DND-41 (cell line): Measurements from ENCODE around the gene CEP162.

ENCODE experiments used
- ATAC-seq: fragments of 200-7000 bp; cut with Tn5 transposase; 3 replicates; pipeline ENCODE4 v1.9.1; 2021; ENCODE audit warnings: low read depth; ENCODE audit not compliant: insufficient read depth
- DNase-seq: peaks from one replicate; pipeline ENCODE4 v3.0.0-alpha.2; 2020
- H2AFZ ChIP-seq: 2 replicates; pipeline ENCODE4 v1.6.0; 2012; ENCODE audit warnings: low read depth, low read length
- H3K27ac ChIP-seq: 2 replicates; pipeline ENCODE4 v1.5.1; 2012; ENCODE audit warnings: low read length, inconsistent platforms
- H3K27me3 ChIP-seq: fragments of 200-600 bp; sonication (generic); 2 replicates; pipeline ENCODE4 v1.6.0; 2012; ENCODE audit warnings: low read length, mild to moderate bottlenecking, inconsistent platforms; ENCODE audit not compliant: insufficient read depth, poor library complexity
- H3K36me3 ChIP-seq: 2 replicates; pipeline ENCODE4 v1.5.1; 2012; ENCODE audit warnings: low read length, inconsistent platforms; ENCODE audit not compliant: insufficient read depth
- H3K4me1 ChIP-seq: 2 replicates; pipeline ENCODE4 v1.5.1; 2012; ENCODE audit warnings: mild to moderate bottlenecking, low read length; ENCODE audit not compliant: insufficient read depth
- H3K4me2 ChIP-seq: 2 replicates; pipeline ENCODE4 v1.6.0; 2012; ENCODE audit warnings: mild to moderate bottlenecking, moderate library complexity, low read length, inconsistent platforms; ENCODE audit not compliant: insufficient read depth
- H3K4me3 ChIP-seq, 2 experiments: fragments of 200-600 bp in 1 of 2; shearing (Covaris generic) in 1 of 2; 2 replicates each; pipeline ENCODE4 v1.5.1; 2012 to 2016; ENCODE audit warnings: inconsistent platforms in 2 of 2, low read length in 2 of 2, mild to moderate bottlenecking in 2 of 2, low read depth in 1 of 2, moderate library complexity in 1 of 2
- H3K79me2 ChIP-seq: 2 replicates; pipeline ENCODE4 v1.6.0; 2012; ENCODE audit warnings: low read length, inconsistent platforms; ENCODE audit not compliant: insufficient read depth
- H3K9ac ChIP-seq: 2 replicates; pipeline ENCODE4 v1.6.0; 2012; ENCODE audit warnings: low read depth, mild to moderate bottlenecking, inconsistent platforms, low read length, moderate library complexity
- H3K9me3 ChIP-seq: 2 replicates; pipeline ENCODE4 v1.5.1; 2012; ENCODE audit warnings: low read length, moderate library complexity, mild to moderate bottlenecking, inconsistent platforms; ENCODE audit not compliant: insufficient read depth, severe bottlenecking
- H4K20me1 ChIP-seq: 2 replicates; pipeline ENCODE4 v1.6.0; 2012; ENCODE audit warnings: low read length; ENCODE audit not compliant: insufficient read depth
- EZH2 ChIP-seq: IDR thresholded peaks from 3 replicates; pipeline ENCODE4 v1.6.1; 2012; ENCODE audit warnings: borderline replicate concordance, low read depth, mild to moderate bottlenecking, moderate library complexity, low read length, inconsistent platforms; ENCODE audit not compliant: severe bottlenecking
- TF ChIP-seq, protein P1 (sequence below): IDR thresholded peaks from 2 replicates; pipeline ENCODE4 v1.5.1; 2012; ENCODE audit warnings: borderline replicate concordance, low read length, moderate library complexity, mild to moderate bottlenecking; ENCODE audit not compliant: poor library complexity, severe bottlenecking; ENCODE audit errors: extremely low read depth

CEP162 gene

GRCh38 chr6:84137989-84138575 is 89.4 kb downstream of the CEP162 start:
- Histone ChIP-seq H3K4me3 (no peak overlapping the region), H2AFZ (no peak overlapping the region), H3K36me3 (peaks cover 34% of the 10 kb centered on the region), H3K9ac (no peak overlapping the region), H3K4me1 (no peaks in the 10 kb centered on the region), H3K27me3 (no peaks in the 10 kb centered on the region), H3K79me2 (no peaks in the 10 kb centered on the region), H3K4me2 (no peak overlapping the region), H3K27ac (no peak overlapping the region), H4K20me1 (no peaks in the 10 kb centered on the region), H3K9me3 (peaks cover 12% of the 10 kb centered on the region)
- no peak for DNase-seq
- 0 out of 3 replicates have a peak, but pooled peaks have one; percentile 44 for ATAC-seq
- no peak for TF ChIP-seq EZH2
- TF ChIP-seq, protein P1, sequence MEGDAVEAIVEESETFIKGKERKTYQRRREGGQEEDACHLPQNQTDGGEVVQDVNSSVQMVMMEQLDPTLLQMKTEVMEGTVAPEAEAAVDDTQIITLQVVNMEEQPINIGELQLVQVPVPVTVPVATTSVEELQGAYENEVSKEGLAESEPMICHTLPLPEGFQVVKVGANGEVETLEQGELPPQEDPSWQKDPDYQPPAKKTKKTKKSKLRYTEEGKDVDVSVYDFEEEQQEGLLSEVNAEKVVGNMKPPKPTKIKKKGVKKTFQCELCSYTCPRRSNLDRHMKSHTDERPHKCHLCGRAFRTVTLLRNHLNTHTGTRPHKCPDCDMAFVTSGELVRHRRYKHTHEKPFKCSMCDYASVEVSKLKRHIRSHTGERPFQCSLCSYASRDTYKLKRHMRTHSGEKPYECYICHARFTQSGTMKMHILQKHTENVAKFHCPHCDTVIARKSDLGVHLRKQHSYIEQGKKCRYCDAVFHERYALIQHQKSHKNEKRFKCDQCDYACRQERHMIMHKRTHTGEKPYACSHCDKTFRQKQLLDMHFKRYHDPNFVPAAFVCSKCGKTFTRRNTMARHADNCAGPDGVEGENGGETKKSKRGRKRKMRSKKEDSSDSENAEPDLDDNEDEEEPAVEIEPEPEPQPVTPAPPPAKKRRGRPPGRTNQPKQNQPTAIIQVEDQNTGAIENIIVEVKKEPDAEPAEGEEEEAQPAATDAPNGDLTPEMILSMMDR, result no peak

- no peak for ATAC-seq
- Histone ChIP-seq H3K4me3 (no peak overlapping the region), H3K4me2 (no peak overlapping the region)
These were observed 90.4 kb downstream of the CEP162 start for GRCh38 chr6:84137051-84137375.

GRCh38 chr6:84136364-84137050 is 90.9 kb downstream of the CEP162 start:
- no peak for TF ChIP-seq EZH2
- TF ChIP-seq, protein P1, result no peak
- Histone ChIP-seq H4K20me1 (no peaks in the 10 kb centered on the region), H3K36me3 (peaks cover 32% of the 10 kb centered on the region), H3K4me2 (no peak overlapping the region), H3K4me3 (no peak overlapping the region), H3K27me3 (no peaks in the 10 kb centered on the region), H3K4me1 (no peaks in the 10 kb centered on the region), H2AFZ (no peak overlapping the region), H3K9me3 (peaks cover 12% of the 10 kb centered on the region), H3K79me2 (no peaks in the 10 kb centered on the region), H3K27ac (no peak overlapping the region), H3K9ac (no peak overlapping the region)
- ATAC-seq, result no peak
- no peak for DNase-seq

More at GRCh38 chr6:84137051-84137375, 90.4 kb downstream of the CEP162 start:
- H3K79me2 ChIP-seq, result no peaks in the 10 kb centered on the region
- no peak for TF ChIP-seq EZH2
- TF ChIP-seq, protein P1, result no peak
- H4K20me1 ChIP-seq, result no peaks in the 10 kb centered on the region
- peaks cover 12% of the 10 kb centered on the region for H3K9me3 ChIP-seq
- peaks cover 32% of the 10 kb centered on the region for H3K36me3 ChIP-seq
- no peaks in the 10 kb centered on the region for H3K27me3 ChIP-seq
- H2AFZ ChIP-seq, result no peak overlapping the region
- DNase-seq, result no peak
- H3K9ac ChIP-seq, result no peak overlapping the region
- H3K4me1 ChIP-seq, result no peaks in the 10 kb centered on the region
- no peak overlapping the region for H3K27ac ChIP-seq
